K562 treated with DMSO at 1 percent for 4 hours (cell line): ENCODE measurements around the gene RAB44. TPM values are rescaled to one million over a fixed set of nuclear protein-coding genes. Genes with fewer than 3 reads are reported as not detected.

Experiments used
- total RNA-seq: library from RNA; unstranded; fragments of 300-600 nt; gene quantifications from 2 replicates; pipeline ENCODE4 v1.2.3, GENCODE V29; 2022; ENCODE audit not compliant: insufficient read depth

The RAB44 gene, protein sequence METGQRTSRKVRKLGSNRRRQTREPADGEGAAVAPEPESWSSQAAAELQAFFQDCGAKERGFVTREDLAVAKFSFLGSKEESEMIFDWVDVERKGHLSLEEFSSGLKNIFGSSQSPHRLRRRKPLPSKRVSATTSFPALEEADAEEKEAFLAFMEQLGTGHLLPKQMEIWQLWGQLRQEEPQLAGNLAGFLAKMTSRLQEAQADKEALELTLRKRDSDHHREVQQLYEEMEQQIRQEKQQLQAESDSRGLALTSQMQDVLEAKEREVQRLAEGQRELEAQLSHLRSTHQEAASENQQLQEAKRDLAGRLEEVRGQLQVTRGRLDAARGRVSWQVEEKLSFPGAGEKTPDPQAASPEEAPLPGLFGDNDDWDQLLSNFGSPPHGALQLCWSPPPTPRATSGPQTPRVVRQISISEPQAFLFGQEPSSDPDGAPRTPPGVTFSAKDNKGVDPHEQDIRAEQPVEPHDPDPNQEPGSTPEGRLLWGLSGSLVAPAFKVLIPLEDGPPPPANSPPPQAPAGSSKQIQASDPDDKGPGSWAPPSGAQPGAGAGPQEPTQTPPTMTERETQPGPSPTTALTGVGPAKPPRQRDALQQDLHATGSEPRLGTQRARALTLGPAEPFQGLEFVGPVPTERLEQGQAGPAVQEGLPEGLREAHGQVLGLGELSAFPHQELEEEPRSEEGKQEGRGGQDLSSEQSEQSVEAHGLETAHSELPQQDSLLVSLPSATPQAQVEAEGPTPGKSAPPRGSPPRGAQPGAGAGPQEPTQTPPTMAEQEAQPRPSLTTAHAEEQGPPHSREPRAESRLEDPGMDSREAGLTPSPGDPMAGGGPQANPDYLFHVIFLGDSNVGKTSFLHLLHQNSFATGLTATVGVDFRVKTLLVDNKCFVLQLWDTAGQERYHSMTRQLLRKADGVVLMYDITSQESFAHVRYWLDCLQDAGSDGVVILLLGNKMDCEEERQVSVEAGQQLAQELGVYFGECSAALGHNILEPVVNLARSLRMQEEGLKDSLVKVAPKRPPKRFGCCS
- total RNA-seq: not detected in 2 replicates

DNA sequence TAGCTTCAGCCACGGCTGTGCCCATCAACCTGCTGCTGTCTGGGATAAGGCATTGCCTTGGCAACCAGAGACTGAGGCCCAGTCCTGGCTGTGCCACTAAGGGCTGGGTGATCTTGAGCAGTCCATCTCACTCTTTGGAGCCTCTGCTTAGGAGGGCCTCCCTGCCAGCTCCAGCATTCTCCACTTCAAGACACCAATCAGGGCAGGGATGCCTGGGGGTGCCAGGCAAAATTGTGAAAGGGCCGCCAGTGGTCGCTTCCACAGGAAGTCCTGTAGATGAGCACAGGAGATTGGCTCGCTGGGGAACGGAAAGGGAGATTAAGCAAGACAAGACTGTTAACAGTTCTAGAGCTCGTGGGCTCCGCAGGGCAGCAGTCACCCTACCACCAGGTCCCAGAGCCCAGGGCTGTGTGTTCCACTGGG lies at the start of gene RAB44:
Gene RAB44 (plus strand): TSS at position 346 of the 423 bp plus-strand sequence. CDS start 6,410 bp downstream, outside the sequence.

DNA sequence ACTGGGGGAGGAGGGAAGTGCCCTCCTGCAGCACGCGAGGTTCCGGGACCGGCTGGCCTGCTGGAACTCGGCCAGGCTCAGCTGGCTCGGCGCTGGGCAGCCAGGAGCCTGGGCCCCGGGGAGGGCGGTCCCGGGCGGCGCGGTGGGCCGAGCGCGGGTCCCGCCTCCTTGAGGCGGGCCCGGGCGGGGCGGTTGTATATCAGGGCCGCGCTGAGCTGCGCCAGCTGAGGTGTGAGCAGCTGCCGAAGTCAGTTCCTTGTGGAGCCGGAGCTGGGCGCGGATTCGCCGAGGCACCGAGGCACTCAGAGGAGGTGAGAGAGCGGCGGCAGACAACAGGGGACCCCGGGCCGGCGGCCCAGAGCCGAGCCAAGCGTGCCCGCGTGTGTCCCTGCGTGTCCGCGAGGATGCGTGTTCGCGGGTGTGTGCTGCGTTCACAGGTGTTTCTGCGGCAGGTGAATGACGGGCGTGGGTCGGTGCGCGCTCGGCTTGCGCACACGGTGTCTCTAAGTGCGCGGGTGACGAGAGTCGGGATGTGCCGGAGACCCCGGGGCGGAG lies 19.1 kb upstream of the RAB44 start, which contains the start of gene CDKN1A:
Gene CDKN1A (plus strand): TSS at position 227 of the 555 bp plus-strand sequence. CDS start 5,388 bp downstream, outside the sequence.

Other genes starting within 250 kb of the RAB44 start
- gene STK38, start 150.3 kb upstream of the RAB44 start, total RNA-seq: 17.9 and 23.7 TPM in 2 replicates
- 149 and 188 TPM in 2 replicates for gene SRSF3, start 103.5 kb upstream of the RAB44 start, total RNA-seq
- gene CDKN1A, start 19.1 kb upstream of the RAB44 start, total RNA-seq: 13.8 and 18.0 TPM in 2 replicates
- gene CPNE5, start 141.6 kb downstream of the RAB44 start, total RNA-seq: 1.0 and 1.6 TPM in 2 replicates
- gene PPIL1, start 177.0 kb downstream of the RAB44 start, total RNA-seq: 39.9 and 44.6 TPM in 2 replicates
- gene C6orf89, start 188.1 kb downstream of the RAB44 start, total RNA-seq: 51.7 and 52.3 TPM in 2 replicates